ENCODE results near the gene LDHA.

- TF ChIP-seq CTCF (optimal IDR thresholded peaks at IDR 0.05 in 1 of 3, IDR thresholded peaks at IDR 0.05 in 1 of 3, conservative IDR thresholded peaks at IDR 0.05 in 1 of 3; ENCODE audit: extremely low read depth in 1 of 3, insufficient read depth in 2 of 3, low read length in 3 of 3) (no peak), EZH2 (IDR thresholded peaks at IDR 0.05; ENCODE audit: low read length) (no peak)
Measured at GRCh38 chr11:18455686-18456372, 61.5 kb downstream of the LDHA start, which contains the start of gene LDHAL6A.

All from keratinocyte (primary cell).